SK-N-MC (cell line): ENCODE results near the gene FGF1.

Experiments used
- EZH2 ChIP-seq: fragments of 200-600 bp; sonication (generic); IDR thresholded peaks from one replicate; pipeline ENCODE4 v1.6.1; 2017; ENCODE audit warnings: antibody characterized with exemption
- POLR2AphosphoS5 ChIP-seq: IDR thresholded peaks from 2 replicates; pipeline ENCODE4 v1.6.1; 2012; ENCODE audit warnings: mild to moderate bottlenecking, low read depth, low read length, borderline replicate concordance

GRCh38 chr5:142661143-142661542 is 24.7 kb downstream of the FGF1 start:
- TF ChIP-seq EZH2 (no peak), POLR2AphosphoS5 (no peak)
